GM21576 (cell line): ENCODE measurements around the gene SMURF1.
"Not testable (repeated sequence)": the region's sequence is repeated elsewhere in the genome, so short reads cannot be mapped to it uniquely, and the experiment has no call there.

Experiments
- ATAC-seq: cut with Tn5 transposase; IDR thresholded peaks from one replicate; pipeline ENCODE4 v1.9.1; 2021; ENCODE audit warnings: mild to moderate bottlenecking, moderate library complexity; ENCODE audit not compliant: unreplicated experiment

The SMURF1 gene

DNA sequence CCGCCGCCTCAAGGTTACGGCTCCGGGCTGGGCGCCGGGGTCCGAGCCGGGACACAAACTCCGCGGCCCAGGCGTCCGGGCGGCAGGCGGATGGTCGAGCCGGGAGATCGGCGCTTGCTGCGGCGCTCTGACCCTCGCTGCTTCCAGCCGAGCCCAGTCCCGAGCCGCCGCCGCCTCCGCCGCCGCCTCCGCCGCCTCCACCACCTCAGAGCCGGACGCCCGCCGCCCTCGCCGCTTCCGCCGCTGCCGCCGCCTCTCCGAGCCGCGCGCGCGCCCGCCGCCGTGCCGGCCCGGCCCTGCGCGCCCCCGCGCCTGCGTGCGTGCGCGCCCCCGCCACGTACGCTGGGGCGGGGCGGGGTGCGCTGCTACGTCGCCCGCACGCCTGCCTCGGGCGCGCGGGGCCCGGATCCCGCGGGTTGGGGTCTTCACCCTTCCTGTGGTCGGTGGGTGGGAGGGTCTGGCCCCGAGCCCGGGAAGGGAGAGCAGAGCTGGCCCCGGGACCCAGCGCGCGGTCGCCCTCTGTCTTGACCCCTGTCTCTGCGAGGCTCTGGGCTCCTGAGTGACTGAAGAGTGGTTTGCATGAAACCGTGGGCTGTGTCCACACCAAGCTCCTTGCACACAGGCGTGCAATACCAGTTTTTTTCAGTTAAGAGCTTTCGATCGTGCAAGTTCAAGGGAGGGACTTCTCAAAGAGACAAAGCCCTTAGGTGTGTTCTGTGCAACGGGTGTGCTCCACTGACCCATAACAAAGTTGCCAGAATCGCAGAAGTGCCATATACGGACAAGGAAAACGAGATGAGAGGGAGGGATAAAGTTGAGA lies at the start of gene SMURF1:
SMURF1 (minus strand) TSS at position 256 of the 820 bp plus-strand sequence. CDS start 328 bp downstream, outside the sequence.
- ATAC-seq: peak; percentile 70

DNA sequence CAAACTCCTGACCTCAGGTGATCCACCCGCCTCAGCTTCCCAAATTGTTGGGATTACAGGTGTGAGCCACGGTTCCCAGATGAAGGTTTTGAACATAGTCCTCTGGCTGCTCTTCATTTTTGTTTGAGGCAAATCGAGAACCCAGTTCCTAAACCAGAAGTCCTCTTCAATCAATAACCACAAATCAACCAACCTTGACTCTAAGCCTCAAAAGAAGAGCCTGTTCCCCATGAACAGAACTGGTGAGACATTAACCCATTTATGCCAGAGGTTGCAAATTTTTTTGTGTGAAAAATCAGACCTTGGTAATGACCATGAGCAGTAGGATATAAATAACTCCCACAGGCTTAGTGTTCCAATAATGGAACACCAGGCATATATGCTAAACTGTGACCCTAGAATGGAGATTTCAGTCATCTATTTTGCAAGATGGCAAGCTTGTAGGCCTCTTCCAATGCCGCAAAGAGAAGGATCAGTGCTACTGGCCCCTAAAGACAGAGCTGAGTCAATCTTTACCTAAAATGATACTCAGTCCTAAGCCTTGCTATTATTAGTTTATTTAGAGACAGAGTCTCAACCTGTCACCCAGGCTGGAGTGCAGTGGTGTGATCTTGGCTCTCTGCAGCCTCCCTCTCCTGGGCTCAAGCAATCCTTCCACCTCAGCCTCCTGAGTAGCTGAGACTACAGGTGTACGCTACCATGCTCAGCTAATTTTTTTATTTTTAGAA lies 48.1 kb upstream of the SMURF1 start:
- ATAC-seq: no peak

DNA sequence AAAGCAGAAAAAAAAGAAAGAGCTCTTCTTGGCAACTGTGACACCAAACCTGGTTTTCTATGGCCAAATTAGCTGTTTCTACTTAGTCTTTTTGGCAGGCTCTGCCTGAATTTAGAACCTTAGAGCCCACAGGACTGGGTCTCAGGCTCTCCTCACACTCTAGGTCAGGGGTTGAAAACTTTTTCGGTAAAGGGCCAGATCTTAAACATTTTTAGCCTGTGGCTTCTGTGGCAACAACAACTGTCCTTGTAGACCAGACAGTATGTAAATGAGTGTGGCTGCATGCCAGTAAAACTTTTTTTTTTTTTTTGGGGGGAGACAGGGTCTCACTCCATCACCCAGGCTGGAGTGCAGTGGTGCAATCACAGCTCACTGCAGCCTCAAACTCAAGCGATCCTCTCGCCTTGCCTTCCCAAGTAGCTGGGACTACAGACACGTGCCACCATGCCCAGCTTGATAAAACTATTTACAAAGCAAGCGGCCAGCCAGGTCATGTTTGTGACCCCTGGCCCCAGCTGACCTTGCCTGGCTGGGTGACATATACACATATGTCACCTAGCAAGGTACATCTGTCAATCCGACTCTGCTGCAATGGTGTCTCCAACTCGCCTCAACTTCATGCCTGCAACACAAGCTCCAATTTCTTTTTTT lies 46.6 kb upstream of the SMURF1 start:
- ATAC-seq: peak; percentile 60

DNA sequence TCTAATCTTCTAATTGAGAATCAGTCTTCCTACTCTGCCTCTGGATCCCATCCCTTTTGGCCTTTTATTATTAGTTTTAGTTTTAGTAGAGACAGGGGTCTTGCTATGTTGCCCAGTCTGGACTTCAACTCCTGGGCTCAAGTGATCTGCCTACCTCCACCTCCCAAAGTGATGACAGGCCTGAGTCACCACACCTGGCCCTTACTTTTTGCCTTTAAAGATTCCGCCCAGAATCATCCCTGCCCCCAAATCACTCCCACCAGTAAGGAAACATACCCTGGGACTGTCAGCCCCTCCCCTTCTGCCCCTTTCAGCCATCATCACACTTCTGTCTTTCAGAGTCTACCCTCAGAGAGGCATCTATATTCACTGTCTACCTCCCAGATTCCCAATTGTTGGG lies 45.3 kb upstream of the SMURF1 start:
- ATAC-seq: no peak

DNA sequence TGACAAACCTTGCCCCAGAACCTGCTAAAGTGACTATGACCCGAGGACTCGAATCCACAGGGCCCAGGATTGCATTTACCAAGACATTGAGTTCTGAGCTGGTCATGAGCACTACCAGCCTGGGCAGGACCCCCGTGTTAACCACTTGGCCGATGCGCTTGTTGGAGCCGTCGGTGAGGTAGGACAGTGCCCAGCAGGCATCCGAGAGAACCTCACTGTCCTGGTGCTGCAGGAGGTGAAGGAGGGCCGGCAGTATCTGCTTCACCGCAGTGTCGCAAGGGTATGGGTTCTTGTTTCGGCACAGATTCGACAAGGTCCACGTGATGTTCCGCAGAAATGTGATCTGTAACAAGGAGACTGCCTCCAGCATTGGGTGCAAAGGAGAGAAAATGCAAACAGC lies 44.3 kb upstream of the SMURF1 start:
- no peak for ATAC-seq

DNA sequence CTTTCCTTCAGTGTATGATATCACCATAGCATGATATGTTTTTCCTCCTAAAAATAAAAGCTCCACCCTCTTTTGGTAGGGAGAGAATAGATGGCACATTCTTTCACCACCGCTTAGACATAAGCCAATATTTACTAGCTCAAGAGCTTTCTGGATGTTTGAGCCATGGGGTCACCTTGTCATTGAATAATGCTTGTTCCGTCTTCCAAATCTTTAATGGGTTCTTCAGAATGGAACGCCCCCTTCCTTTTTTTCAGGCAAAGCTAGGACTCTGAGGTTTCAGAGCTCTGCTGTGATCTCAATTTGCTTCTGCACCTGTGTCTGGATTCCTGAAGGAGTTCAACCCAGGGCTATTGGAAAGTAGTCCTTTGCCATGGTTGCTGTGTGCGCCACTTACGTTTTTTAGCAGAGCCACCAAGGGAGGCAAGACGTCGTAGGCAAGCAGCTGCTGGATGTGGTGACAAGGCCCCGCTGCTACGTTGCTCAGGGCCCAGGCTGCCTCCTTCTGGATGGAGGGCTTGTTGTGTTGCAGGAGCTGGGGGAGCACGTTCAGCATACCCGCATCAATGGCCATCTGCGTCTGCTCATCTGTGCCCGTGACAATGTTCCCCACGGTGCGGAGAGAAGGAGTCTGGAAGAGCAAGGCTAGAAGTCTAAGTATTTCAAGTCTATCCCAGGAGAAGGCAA lies 40.8 kb upstream of the SMURF1 start:
- no peak for ATAC-seq

DNA sequence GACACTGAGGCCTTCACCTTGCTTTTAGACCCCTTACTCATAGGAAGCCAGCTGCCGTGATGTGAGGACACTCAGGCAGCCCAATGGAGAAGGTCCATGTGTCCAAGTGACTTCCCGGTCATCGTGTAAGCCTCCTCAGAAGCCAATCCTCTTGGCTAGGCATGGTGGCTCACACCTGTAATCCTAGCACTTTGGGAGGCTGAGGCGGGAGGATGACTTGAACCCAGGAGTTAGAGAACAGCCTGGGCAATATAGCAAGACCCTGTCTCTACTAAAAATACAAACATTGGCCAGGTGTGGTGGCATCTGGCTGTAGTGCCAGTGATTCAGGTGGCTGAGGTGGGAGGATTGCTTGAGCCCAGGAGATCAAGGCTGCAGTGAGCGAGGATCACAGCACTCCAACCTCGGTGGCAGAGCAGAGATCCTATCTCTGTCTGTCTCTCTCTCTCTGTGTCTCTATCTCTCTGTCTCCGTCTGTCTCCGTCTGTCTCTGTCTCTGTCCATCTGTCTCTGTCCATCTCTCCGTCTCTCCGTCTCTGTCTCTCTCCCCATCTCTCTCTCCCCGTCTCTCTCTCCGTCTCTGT lies 36.3 kb upstream of the SMURF1 start:
- ATAC-seq: no peak

DNA sequence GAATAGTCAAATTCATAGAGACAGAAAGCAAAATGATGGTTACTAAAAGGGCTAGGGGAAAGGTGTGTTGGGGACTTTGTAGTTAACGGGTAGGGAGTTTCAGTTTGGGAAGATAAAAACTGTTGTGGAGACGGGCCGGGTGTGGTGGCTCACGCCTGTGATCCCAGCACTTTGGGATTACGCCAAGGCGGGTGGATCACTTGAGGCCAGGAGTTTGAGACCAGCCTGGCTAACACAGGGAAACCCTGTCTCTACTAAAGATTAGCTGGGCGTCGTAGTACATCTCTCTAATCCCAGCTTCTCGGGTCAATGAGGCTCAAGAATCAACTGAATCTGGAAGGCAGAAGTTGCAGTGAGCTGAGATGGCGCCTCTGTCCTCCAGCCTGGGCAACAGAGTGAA lies 33.3 kb upstream of the SMURF1 start:
- ATAC-seq: no peak

DNA sequence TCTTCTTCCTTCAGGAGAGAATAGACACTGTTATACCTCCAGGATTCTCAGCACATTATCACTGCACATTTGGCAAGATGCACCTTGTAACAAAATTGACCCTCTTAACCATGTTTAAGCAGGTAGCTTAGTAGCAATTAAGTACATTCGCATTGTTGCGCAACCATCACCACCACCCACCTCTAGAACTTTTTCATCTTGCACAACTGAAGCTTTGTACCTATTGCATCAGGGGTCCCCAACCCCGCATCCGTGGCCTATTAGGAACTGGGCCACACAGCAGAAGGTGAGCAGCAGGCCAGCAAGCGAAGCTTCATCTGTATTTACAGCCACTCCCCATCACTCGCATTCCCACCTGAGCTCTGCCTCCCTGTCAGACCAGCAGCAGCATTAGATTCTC lies 29.9 kb upstream of the SMURF1 start:
- ATAC-seq: no peak

DNA sequence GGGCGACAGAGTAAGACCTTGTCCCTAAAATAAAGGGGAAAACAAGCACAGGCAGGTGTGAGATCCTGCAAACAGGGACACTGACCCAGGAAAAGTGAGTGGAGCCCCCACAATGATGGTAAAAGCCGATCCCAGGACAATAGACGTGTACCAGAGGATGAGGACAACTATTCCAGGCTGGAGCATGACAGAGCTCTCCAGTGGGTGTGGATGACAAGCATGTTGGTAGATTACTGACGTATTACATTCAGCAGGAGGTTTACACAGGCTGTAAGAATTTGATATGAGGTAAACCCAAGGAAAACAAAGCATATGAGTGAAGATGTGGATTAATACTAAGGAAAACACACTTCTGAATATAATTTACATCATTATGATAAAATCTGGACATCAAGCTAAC lies 27.8 kb upstream of the SMURF1 start:
- ATAC-seq: no peak

DNA sequence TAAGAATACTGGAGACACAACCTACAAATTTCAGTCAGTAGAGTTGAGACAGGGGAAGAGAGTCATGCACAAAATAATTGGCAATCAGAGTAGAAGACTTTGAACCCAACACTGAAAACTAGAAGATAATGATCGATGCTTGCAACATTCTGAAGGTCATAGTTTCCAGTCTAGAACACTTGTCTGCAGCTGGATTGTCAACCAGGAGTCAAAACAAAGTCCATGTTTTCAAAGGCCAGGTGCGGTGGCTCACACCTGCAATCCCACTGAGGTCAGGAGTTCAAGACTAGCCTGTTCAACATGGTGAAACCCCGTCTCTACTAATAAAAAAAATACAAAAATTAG lies 26.8 kb upstream of the SMURF1 start:
- no peak for ATAC-seq

DNA sequence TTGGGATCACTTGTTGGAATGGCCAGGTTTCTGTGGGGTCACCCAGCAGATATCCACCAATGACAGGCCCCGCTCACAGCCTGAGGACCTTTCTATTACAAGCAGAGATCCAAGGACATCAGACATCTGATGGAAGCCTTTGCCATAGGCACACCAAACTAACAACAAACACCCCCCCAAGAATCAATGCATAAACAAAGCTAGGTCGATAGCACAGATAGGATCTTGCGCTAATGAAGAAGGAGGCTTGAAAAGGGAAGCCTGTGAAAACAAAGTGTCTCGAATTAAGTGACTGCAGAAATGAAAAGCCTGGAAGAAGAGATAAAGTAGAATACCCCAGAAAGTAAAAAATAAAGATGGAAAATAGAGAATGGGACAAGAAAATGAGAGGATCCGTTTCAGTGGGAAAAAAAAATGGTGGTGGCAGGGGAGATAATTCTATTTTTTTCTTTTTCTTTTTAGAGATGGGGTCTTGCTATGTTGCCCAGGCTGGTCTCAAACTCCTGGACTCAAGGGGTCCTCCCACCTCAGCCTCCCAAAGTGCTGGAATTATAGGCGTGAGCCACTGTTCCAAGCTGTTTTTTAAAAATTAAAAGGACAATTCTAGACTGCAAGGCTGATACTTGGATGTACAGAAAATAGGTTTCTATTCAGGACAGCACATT lies 26.3 kb upstream of the SMURF1 start:
- ATAC-seq: no peak

DNA sequence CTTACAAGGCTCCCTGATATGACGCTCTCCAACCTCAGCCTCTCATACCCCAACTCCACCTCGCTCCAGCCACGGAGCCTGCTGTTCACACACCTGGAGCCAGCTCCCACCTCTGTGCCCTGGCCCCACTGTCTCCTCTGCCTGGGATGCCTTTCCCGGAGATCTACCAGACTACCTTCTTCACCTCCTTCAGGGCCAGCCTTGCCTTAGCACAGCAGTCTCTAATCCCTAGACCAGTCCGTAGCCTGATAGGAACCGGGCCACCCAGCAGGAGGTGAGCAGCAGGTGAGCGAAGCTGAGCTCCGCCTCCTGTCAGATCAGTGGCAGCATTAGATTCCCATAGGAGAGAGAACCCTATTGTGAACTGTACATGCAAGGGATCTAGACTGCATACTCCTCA lies 23.2 kb upstream of the SMURF1 start:
- no peak for ATAC-seq

DNA sequence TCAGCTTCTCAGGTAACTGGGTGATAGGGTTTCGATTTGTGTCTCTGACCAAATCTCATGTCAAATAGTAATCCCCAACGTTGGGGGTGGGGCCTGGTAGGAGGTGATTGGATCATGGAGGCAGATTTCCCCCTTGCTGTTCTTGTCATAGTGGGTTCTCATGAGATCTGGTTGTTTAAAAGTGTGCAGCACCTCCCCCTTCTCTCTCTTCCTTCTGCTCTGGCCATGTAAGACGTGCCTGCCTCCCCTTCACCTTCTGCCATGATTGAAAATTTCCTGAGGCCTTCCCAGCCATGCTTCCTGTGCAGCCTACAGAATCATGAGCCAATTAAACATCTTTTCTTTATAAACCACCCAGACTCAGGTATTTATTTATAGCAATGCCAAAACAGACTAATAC lies 21.9 kb upstream of the SMURF1 start:
- ATAC-seq: no peak

DNA sequence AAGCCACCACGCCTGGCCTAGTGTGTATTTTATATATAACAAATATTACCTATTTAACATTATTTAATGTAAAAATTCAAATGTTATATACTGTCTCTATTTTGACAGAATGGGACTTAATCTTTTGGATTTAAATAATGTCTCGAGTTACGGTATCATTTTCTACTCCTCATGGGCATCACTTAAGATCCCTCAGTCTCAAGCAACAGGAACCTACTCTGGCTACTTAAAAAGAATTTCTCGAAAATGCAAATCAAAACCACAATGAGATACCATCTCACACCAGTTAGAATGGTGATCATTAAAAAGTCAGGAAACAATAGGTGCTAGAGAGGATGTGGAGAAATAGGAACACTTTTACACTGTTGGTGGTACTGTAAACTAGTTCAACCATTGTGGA lies 19.8 kb upstream of the SMURF1 start:
- ATAC-seq: not testable (repeated sequence)

DNA sequence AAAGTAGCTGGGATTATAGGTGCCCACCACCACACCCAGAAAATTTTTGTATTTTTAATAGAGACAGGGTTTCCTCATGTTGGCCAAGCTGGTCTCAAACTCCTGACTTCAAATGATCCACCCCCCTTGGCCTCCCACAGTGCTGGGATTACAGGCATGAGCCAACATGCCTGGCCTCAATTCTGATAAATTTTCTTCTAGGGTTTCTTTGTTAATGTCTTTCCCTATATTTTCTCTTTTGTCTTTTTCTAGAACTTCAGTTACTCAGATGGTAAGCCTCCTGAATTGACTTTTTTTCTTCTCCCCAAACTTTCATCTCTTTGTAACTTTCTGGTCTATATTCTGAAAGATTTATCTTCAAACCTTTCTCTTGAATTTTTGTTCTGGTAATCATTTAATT lies 12.7 kb upstream of the SMURF1 start:
- no peak for ATAC-seq

DNA sequence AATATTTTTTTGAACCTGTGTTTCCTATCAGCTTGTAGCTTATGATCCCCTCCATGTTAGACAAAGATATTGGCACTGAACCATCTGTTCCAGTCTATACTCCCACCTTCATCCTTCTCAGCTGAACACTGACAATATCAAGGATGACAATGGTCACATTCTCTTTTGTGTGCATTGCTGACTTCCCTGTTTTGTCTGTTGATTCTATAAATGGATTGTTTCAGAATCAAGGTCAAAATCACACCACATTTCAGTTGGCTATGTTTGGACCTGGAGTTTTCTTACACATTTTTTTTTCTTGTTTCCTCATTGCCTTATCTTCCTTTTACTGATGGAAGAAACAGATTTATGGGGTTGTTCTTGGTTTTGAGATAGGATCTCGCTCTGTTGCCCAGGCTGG lies 11.3 kb upstream of the SMURF1 start:
- ATAC-seq: no peak

DNA sequence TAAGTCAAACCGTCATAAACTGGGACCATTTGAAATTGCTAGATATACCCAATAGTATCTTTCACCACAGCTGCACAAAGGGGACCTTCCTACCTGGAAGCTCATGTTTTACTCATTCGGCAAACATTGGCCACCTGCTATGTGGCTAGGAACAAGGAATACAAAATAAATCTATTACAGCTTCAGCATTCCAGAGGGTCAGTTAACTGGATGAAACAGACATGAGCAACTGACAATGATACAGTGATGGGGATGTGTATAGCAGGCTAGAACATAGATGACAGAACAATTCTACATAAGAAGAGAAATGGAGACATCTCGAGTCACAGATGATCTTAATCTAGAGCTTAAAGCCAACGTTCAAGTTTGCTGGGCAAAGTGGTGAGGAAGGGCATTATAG lies 3.1 kb upstream of the SMURF1 start:
- ATAC-seq: no peak

DNA sequence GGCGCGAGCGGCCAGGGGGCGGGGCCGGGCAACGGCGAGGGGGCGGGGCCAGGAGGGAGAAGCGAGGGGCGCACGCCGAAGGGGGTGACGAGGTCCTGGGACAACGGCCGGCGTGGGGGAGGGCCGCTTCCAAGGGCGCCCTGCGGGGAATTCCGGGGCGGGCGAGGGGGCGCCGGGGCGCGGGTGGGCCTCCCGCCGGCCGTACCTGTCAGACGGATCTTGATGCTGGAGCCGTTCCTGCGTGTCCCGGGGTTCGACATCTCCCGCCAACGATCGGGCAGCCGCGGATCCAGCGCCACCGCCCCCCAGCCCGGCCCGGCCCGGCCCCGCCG lies 421 bp downstream of the SMURF1 start:
- peak; percentile 19 for ATAC-seq

DNA sequence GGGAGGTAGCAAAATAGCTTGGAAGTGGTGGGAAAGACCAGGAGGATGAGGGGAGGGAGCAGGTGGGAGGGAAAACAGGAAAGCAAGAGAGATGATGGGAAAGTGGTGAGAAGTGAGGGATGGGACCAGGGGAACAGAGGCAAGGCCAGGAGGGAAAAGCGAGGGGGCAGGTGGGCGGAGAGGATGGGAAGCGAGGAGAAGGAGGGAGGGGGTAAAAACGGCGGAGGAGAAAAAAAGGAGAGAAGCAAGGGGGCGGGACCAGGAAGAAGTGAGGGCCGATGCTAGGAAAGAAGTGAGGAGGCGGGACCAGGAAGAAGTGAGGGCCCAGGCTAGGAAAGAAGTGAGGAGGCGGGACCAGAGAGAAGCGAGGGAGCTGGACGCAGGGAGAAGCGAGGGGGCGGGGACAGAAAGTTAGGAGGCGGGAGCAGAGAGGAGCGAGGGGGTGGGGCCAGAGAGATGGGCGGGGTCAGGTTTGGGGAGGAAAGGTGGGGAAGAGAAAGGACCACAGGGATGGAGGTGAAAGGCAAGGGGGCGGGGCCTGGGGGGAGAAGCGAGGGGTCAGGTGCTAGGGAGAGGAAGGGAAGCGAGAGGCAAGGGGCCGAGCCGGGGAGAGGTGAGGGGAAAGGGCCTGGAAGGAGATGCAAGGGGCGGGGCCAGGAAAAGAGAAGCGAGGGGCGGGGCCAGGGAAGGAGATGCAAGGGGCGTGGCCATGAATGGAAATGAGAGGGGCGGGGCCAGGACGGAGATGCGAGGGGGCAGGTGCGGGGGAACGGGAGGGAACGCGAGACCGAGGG lies 984 bp downstream of the SMURF1 start:
- no peak for ATAC-seq
